Measurements from ENCODE around the gene ASPG.

DNA sequence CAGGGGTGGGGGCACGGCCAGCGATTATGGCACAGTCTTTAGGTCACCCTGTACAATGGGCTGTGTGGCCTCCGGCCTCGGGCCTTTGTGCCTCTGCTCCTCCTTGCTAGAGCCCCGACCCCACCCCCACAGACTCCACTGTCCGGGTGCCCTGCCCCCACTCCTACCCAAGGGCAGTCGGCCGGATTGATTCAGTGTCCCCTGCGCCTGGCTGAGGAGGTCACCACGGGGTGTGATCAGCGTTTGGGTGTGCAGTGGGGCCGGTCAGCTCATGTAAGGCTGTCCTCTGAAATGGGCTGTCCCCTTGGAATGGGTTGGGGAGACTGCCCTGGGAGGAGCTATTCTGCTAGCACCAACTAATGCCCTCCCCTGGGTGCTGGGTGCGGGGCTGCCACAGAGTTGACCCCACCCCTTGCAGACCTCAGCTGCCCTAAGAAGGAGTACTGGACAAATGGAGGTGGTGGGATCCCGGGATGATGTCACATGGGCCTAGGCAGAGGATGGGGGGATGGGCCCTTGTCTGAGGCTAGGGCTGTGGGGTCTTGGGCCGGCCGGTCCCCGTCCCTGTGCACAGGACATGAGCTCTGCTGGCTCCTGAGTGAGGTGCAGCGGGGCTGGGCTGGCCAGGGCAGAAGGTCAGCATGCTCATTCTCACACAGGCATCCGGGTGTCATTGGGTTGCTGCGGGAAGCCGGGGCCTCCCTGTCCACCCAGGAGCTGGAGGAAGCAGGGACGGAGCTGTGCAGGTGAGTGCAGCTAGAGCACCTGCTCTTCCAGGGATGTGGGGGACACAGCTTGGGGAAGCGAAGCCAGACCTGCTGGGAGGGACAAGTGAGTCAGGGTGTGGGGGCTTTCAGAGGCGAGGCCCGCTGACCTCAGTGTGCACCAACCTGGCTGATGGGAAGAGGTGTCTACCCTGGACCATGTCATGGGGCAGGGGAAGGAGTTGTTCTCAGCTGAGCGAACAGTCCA is 23.4 kb downstream of the ASPG start:
- TF ChIP-seq CTCF (IDR thresholded peaks at IDR 0.05) (no peak), POLR2A (IDR thresholded peaks at IDR 0.05) (no peak)

Data from testis (tissue), 2 donors.